H9 (cell line): ENCODE data around the gene SRPK3. TPM values are rescaled to one million over a fixed set of nuclear protein-coding genes. Genes with fewer than 3 reads are reported as not detected.
A peak's percentile ranks its signal among the peaks of the same experiment; 100 is the strongest.

Experiments
- DNase-seq: peaks from one replicate; pipeline ENCODE4 v3.0.0-alpha.2; 2017
- H2AFZ ChIP-seq: one replicate; pipeline ENCODE4 v1.6.1; 2013; ENCODE audit warnings: mild to moderate bottlenecking, low read length, control low read depth, moderate library complexity
- H2AK5ac ChIP-seq: 2 replicates; pipeline ENCODE4 v1.6.1; 2013; ENCODE audit warnings: low read length, control low read depth, mixed read lengths; ENCODE audit not compliant: insufficient read length
- H2BK120ac ChIP-seq: one replicate; pipeline ENCODE4 v1.6.1; 2013; ENCODE audit warnings: low read depth, mild to moderate bottlenecking, low read length, control low read depth, inconsistent platforms; ENCODE audit not compliant: poor library complexity, severe bottlenecking
- H2BK12ac ChIP-seq: 2 replicates; pipeline ENCODE4 v1.6.1; 2013; ENCODE audit warnings: low read length, control low read depth, mixed read lengths, low read depth; ENCODE audit not compliant: insufficient read length
- H2BK15ac ChIP-seq: 2 replicates; pipeline ENCODE4 v1.6.1; 2013; ENCODE audit warnings: low read depth, low read length, control low read depth
- H2BK20ac ChIP-seq: one replicate; pipeline ENCODE4 v1.6.1; 2013; ENCODE audit warnings: low read depth, mild to moderate bottlenecking, low read length, control low read depth, inconsistent platforms; ENCODE audit not compliant: poor library complexity, severe bottlenecking
- H2BK5ac ChIP-seq: 2 replicates; pipeline ENCODE4 v1.6.1; 2013; ENCODE audit warnings: low read length, control low read depth, mixed read lengths; ENCODE audit not compliant: insufficient read length
- H3K14ac ChIP-seq: 2 replicates; pipeline ENCODE4 v1.6.1; 2013; ENCODE audit warnings: low read length, control low read depth; ENCODE audit not compliant: insufficient read depth
- H3K18ac ChIP-seq: 2 replicates; pipeline ENCODE4 v1.6.1; 2013; ENCODE audit warnings: low read depth, mild to moderate bottlenecking, mixed read lengths, low read length, control low read depth; ENCODE audit not compliant: insufficient read length
- H3K23ac ChIP-seq: 2 replicates; pipeline ENCODE4 v1.6.1; 2013; ENCODE audit warnings: low read length, control low read depth, mixed read lengths, low read depth; ENCODE audit not compliant: insufficient read length
- H3K23me2 ChIP-seq: 2 replicates; pipeline ENCODE4 v1.6.1; 2013; ENCODE audit warnings: low read depth, mild to moderate bottlenecking, mixed read lengths, low read length, control low read depth; ENCODE audit not compliant: insufficient read length, poor library complexity, severe bottlenecking
- H3K27ac ChIP-seq: 2 replicates; pipeline ENCODE4 v1.5.1; 2013; ENCODE audit warnings: low read length, control low read depth, mixed read lengths, low read depth; ENCODE audit not compliant: insufficient read length
- H3K27me3 ChIP-seq: 2 replicates; pipeline ENCODE4 v1.6.1; 2013; ENCODE audit warnings: low read length, control low read depth, inconsistent platforms; ENCODE audit not compliant: insufficient read depth
- H3K4ac ChIP-seq: 2 replicates; pipeline ENCODE4 v1.6.1; 2013; ENCODE audit warnings: low read depth, mild to moderate bottlenecking, control low read depth, inconsistent platforms, low read length, moderate library complexity
- H3K4me1 ChIP-seq: 2 replicates; pipeline ENCODE4 v1.6.1; 2013; ENCODE audit warnings: low read length, control low read depth, inconsistent platforms; ENCODE audit not compliant: insufficient read depth
- H3K4me2 ChIP-seq: 2 replicates; pipeline ENCODE4 v1.6.1; 2013; ENCODE audit warnings: low read length, control low read depth, mixed read lengths; ENCODE audit not compliant: insufficient read length, insufficient read depth
- H3K56ac ChIP-seq: 2 replicates; pipeline ENCODE4 v1.6.1; 2013; ENCODE audit warnings: low read depth, mild to moderate bottlenecking, mixed read lengths, low read length, control low read depth; ENCODE audit not compliant: insufficient read length
- H3K79me1 ChIP-seq: 2 replicates; pipeline ENCODE4 v1.6.1; 2013; ENCODE audit warnings: low read depth, mild to moderate bottlenecking, moderate library complexity, low read length, control low read depth, inconsistent platforms; ENCODE audit not compliant: insufficient read depth, poor library complexity, severe bottlenecking
- H3K79me2 ChIP-seq: 2 replicates; pipeline ENCODE4 v1.6.1; 2013; ENCODE audit warnings: low read length, control low read depth, inconsistent platforms; ENCODE audit not compliant: insufficient read depth
- H3K9ac ChIP-seq: 2 replicates; pipeline ENCODE4 v1.6.1; 2013; ENCODE audit warnings: low read length, control low read depth, mixed read lengths; ENCODE audit not compliant: insufficient read length; ENCODE audit errors: extremely low read depth
- H3K9me3 ChIP-seq: one replicate; pipeline ENCODE4 v1.6.1; 2013; ENCODE audit warnings: low read depth, low read length, inconsistent platforms; ENCODE audit not compliant: control insufficient read depth
- H3T11ph ChIP-seq: one replicate; pipeline ENCODE4 v1.6.1; 2013; ENCODE audit warnings: mild to moderate bottlenecking, low read length, control low read depth, inconsistent platforms
- H4K20me1 ChIP-seq: one replicate; pipeline ENCODE4 v1.6.1; 2013; ENCODE audit not compliant: control insufficient read depth, insufficient read length, insufficient read depth
- H4K5ac ChIP-seq: 2 replicates; pipeline ENCODE4 v1.6.1; 2013; ENCODE audit warnings: low read depth, mild to moderate bottlenecking, mixed read lengths, low read length, control low read depth; ENCODE audit not compliant: insufficient read length
- H4K8ac ChIP-seq: replicated peaks from 2 replicates; pipeline ENCODE4 v1.6.1; 2013; ENCODE audit warnings: low read length, control low read depth, mixed read lengths, low read depth; ENCODE audit not compliant: insufficient read length
- H4K91ac ChIP-seq: 2 replicates; pipeline ENCODE4 v1.6.1; 2013; ENCODE audit warnings: low read depth, mild to moderate bottlenecking, moderate library complexity, mixed read lengths, low read length, control low read depth; ENCODE audit not compliant: insufficient read length
- H3K27ac Mint-ChIP-seq, 3 experiments: 2 replicates in 2 of 3; 3 replicates in 1 of 3; pipeline ENCODE4 v1.8.0; 2020 to 2021; ENCODE audit warnings: mixed read lengths in 3 of 3, mild to moderate bottlenecking in 1 of 3, moderate library complexity in 1 of 3
- H3K27me3 Mint-ChIP-seq: 2 replicates; pipeline ENCODE4 v1.8.0; 2021; ENCODE audit warnings: low read depth, mild to moderate bottlenecking, moderate library complexity, mixed read lengths
- H3K36me3 Mint-ChIP-seq, 3 experiments: 2 replicates in 2 of 3; 3 replicates in 1 of 3; pipeline ENCODE4 v1.8.0; 2020 to 2021; ENCODE audit warnings: low read depth in 3 of 3, mixed read lengths in 3 of 3; ENCODE audit not compliant: insufficient read depth in 1 of 3
- H3K4me1 Mint-ChIP-seq, 2 experiments: 2 replicates each; pipeline ENCODE4 v1.8.0; 2020; ENCODE audit warnings: mixed read lengths in 2 of 2
- H3K4me3 Mint-ChIP-seq, 2 experiments: 2 replicates in 1 of 2; 3 replicates in 1 of 2; pipeline ENCODE4 v1.8.0; 2020 to 2021; ENCODE audit warnings: mild to moderate bottlenecking in 2 of 2, mixed read lengths in 2 of 2, moderate library complexity in 1 of 2
- H3K9me3 Mint-ChIP-seq, 2 experiments: 2 replicates in 1 of 2; 3 replicates in 1 of 2; pipeline ENCODE4 v1.8.0; 2020; ENCODE audit warnings: mild to moderate bottlenecking in 2 of 2, mixed read lengths in 2 of 2, moderate library complexity in 1 of 2
- CTCF ChIP-seq: fragments of 200-600 bp; sonication (generic); conservative IDR thresholded peaks from 3 replicates; pipeline ENCODE4 v1.8.0; 2021; ENCODE audit warnings: antibody characterized with exemption, mild to moderate bottlenecking
- WGBS: extraction: QIAGEN DNeasy Blood & Tissue Kit; methylation state at CpG from one replicate; pipeline ENCODE4 v1.1.7; 2013; ENCODE audit warnings: missing lambda C conversion rate, low lambda C conversion rate, mixed read lengths; ENCODE audit not compliant: insufficient read length; ENCODE audit errors: extremely low coverage; 5-methylcytosine and 5-hydroxymethylcytosine counted together
- total RNA-seq: library from RNA; stranded (reverse); gene quantifications from 2 replicates; pipeline ENCODE4 v1.2.1, GENCODE V29; 2021

SRPK3 gene
- total RNA-seq, 1 experiment from 2014 or later = not detected

- Histone ChIP-seq H2AK5ac (no peak overlapping the region), H3K79me2 (no peaks in the 10 kb centered on the region), H2BK15ac (no peak overlapping the region), H3K14ac (no peak overlapping the region), H3K23ac (no peak overlapping the region), H2BK5ac (no peak overlapping the region), H2BK120ac (no peak overlapping the region), H3K27me3 (no peaks in the 10 kb centered on the region), H3K4ac (no peak overlapping the region), H4K8ac (no peak overlapping the region), H3K18ac (no peak overlapping the region), H3K9ac (no peak overlapping the region), H2AFZ (no peak overlapping the region), H3T11ph (no peak overlapping the region), H3K56ac (no peak overlapping the region), H2BK12ac (no peak overlapping the region), H4K20me1 (no peaks in the 10 kb centered on the region), H2BK20ac (no peak overlapping the region), H3K4me1 (no peaks in the 10 kb centered on the region), H4K5ac (no peak overlapping the region), H3K27ac (no peak overlapping the region), H3K79me1 (no peaks in the 10 kb centered on the region), H3K23me2 (no peaks in the 10 kb centered on the region), H3K4me2 (no peak overlapping the region), H3K9me3 (peaks cover 8% of the 10 kb centered on the region), H4K91ac (no peak overlapping the region)
- DNase-seq = peak; percentile 56
- Mint-ChIP-seq H3K4me1 (peaks cover 4 to 8% of the 10 kb centered on the region in 2 experiments), H3K27me3 (peaks cover 2% of the 10 kb centered on the region; the same call in 1 of the 2 replicates), H3K36me3 (peaks cover 12 to 24% (median 13%) of the 10 kb centered on the region in 3 experiments; a peak in 6 of 7 replicates), H3K27ac (no peak overlapping the region), H3K9me3 (peaks cover 41 to 65% of the 10 kb centered on the region in 2 experiments), H3K4me3 (no peak overlapping the region)
- WGBS = no CpG with 5 or more reads among the region's 11 CpGs
- TF ChIP-seq CTCF = peak; percentile 45
Observed at GRCh38 chrX:153782313-153782712, 1.5 kb downstream of the SRPK3 start.
